ENCODE data around the gene LRRC10B.
A peak's percentile ranks its signal among the peaks of the same experiment; 100 is the strongest.

Gene LRRC10B

DNA sequence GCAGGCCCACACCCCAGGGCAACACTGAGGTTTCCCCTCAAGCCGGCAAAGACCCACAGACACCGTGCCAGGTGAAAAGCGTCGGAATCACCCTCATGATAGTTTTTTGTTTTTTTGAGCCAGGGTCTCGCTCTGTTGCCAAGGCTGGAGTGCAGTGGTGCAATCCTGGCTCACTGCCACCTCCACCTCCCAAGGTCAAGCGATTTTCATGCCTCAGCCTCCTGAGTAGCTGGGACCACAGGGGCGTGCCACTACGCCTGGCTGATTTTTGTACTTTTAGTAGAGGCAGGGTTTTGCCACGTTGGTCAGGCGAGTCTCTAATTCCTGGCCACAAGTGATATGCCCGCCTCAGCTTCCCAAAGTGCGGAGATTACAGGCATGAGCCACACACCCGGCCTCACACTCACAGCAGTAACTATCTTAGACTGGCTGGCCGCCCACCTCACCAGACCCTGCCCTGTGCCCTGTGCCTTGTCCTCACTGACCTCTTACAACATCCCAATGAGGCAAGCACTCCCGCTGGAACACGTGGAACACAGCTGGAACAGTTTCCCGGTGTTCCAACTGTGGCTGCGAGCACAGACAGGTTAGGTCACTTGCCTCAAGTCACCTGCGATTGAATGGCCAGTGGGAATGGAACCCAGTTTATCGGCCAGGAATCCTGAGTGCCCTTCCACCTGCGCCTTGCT is 21.1 kb downstream of the LRRC10B start:
- DNase-seq (ENCODE audit: low read depth in 2 of 2, low spot score in 1 of 2): no peak

DNA sequence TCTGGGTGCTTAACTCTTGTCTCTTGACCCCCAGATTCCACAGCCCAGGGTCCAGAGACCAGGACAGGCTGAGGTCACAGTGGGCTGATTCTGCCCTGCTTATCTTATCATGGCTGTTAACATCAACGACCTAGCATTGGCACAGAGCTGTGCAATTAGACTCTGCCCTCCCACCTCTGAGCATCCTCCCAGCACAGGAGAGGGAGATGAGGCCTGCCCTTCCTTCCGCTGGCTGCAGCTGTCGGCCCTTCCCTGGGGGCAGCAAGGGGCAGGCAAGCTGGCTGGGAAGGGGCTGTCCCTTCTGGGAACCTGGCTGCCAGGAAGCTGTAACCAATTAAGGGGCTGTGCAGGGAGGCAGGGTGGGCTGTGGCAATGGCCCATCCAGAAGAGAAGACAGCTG is 22.5 kb downstream of the LRRC10B start:
- no peak for DNase-seq (ENCODE audit: low read depth in 2 of 2, low spot score in 1 of 2)

GRCh38 chr11:61532134-61533038 is 23.8 kb downstream of the LRRC10B start:
- DNase-seq (ENCODE audit: low read depth in 2 of 2, low spot score in 1 of 2): peak in 1 of 2 donors; percentile 3

DNA sequence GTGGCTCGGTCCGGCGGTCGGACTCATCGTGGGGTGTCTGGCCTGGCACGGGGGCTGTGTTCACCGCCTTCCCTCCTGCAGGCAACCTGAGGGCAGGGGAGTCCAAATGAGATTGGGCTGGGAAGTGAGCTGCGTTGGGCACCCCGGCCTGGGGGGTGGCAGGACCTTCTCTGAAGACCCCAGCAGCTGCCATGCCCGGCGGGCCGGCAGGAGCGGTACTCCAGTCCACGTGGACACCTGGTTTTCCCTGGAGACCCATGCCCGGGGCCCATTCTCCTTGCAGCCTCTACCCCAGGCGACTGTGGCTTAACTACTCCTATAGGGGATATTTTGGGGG is 24.5 kb downstream of the LRRC10B start:
- DNase-seq (ENCODE audit: low read depth in 2 of 2, low spot score in 1 of 2): no peak

DNA sequence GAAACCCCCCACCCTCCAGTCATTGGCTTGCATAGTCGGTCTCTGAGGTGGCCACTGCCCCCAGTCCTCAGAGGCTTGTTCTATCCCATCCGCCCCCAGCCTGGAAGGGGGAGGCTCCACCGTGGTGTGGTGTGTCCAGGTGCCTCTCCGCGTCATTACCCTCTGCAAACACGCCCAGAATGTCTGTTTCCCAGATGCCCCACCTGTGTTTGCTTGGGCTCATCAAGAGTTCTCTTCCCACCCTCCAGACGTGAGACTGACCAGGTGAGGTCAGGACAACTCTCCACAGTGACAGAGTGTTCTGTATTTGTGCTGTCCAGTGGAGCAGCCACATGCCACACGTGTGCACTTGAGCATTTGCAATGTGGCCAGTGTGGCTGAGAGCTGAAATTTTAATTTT is 24.9 kb downstream of the LRRC10B start:
- DNase-seq (ENCODE audit: low read depth in 2 of 2, low spot score in 1 of 2): no peak

DNA sequence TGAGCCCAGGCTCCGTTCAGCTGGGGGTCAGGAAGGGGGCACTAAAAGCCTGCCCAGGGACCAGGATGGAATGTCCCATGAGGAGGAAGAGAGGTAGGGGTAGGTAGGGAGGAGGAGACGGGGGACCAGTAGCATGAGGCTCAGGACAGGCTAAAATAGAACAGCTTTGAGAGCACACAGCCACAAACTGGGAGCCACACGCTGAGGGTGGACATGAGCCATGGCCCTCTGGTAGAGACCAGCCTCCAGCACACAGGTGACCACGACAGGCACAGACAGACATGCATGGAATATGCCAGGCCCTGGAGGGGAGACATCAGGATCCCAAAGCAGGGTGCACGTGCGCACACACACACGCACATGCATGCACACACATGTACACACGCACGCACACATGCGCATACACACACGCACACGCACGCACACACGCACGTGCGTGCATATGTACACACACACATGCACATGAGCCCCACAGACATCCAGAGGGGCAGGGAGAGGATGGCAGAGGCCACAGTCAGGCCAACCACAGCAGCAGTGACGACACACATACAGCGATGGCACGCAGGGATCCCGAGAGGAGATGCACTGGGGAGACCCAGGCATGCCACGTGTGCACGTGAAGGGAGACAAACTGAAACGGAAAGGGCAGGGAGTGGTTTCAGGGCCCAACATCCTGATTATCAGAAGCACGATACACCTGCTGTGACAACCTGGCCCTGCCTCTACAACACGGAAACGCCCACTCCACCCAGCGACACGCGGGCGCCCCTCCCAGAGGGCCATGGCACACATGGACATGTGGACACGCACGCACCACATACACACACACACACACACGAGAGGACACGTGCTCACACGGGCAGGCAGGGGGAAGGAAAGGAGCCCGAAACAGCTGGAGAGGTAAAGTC is 25.7 kb downstream of the LRRC10B start:
- DNase-seq (ENCODE audit: low read depth in 2 of 2, low spot score in 1 of 2): no peak

- no peak for DNase-seq (ENCODE audit: low read depth in 2 of 2, low spot score in 1 of 2)
These were observed 26.6 kb downstream of the LRRC10B start for GRCh38 chr11:61534933-61535839.

GRCh38 chr11:61535998-61536675 is 27.6 kb downstream of the LRRC10B start:
- DNase-seq (ENCODE audit: low read depth in 2 of 2, low spot score in 1 of 2): no peak

GRCh38 chr11:61536676-61537270 is 28.2 kb downstream of the LRRC10B start:
- no peak for DNase-seq (ENCODE audit: low read depth in 2 of 2, low spot score in 1 of 2)

DNA sequence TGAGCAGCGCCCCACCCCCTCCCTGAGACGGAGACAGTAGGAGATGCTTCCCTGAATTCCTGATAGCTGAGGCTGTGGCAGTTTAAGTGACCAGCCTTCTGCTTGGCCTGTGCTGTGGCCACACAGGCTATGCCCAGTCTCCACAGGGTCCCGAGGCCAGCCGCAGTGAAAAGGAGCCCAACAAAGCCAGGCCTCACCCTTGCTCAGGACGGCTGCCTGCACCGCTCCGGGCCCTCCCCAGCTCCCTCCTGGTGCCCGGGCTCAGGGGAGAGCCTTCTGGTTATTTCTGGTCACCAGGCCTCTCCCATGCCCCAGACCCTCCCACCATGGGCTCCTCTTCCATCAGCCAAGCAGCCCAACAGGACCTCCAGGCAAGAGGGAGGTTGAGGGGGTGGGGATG is 28.8 kb downstream of the LRRC10B start:
- no peak for DNase-seq (ENCODE audit: low read depth in 2 of 2, low spot score in 1 of 2)

GRCh38 chr11:61538636-61538961 is 30.1 kb downstream of the LRRC10B start:
- no peak for DNase-seq (ENCODE audit: low read depth in 2 of 2, low spot score in 1 of 2)

GRCh38 chr11:61539006-61539405 is 30.5 kb downstream of the LRRC10B start:
- no peak for DNase-seq (ENCODE audit: low read depth in 2 of 2, low spot score in 1 of 2)

- no peak for DNase-seq (ENCODE audit: low read depth in 2 of 2, low spot score in 1 of 2)
These were observed 31.3 kb downstream of the LRRC10B start for GRCh38 chr11:61539831-61540357.

DNA sequence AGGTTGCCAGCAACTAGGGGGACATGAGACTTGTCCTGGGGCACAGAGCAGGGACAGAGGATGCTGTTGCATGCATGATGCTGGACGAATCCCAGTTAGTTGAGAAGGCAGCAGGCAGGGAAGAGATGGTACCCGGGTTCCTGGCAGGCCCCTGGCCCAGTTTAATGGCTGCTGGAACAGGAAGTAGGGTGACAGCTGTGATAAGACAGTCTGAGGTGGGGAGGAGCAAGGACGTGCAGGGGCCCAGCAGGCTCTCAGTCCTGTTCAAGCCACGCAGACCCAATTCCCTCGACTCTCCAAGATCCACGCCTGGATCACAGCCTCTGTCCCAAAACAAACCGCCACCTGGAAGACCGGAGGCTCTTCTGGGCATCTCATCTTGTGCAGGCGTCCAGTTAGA is 32.0 kb downstream of the LRRC10B start:
- DNase-seq (ENCODE audit: low read depth in 2 of 2, low spot score in 1 of 2): no peak

- DNase-seq (ENCODE audit: low read depth in 2 of 2, low spot score in 1 of 2): no peak
These were observed 33.0 kb downstream of the LRRC10B start for GRCh38 chr11:61541598-61541997.

DNA sequence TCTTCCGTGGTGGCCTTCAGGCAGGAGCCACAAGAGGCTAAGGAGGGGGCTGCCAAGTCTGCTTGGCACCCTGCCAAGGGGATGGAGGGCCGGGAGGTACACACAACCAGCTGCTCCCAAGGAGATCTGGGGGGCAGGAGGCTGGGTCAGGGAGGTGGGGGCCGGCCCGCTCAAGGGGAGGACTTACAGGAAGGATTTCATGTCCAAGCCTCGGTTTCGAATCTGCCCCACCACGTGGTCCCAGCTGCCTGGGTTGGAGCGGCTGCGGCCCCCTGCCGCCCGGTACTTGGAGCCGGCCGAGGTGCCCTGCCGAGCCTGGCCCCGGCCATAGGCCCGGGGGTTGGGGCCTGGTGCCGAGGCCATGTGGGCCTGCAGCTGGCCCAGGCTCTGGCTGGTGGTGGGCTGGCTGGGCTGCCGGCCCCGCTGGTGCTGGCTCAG is 33.5 kb downstream of the LRRC10B start:
- DNase-seq (ENCODE audit: low read depth in 2 of 2, low spot score in 1 of 2): no peak

DNA sequence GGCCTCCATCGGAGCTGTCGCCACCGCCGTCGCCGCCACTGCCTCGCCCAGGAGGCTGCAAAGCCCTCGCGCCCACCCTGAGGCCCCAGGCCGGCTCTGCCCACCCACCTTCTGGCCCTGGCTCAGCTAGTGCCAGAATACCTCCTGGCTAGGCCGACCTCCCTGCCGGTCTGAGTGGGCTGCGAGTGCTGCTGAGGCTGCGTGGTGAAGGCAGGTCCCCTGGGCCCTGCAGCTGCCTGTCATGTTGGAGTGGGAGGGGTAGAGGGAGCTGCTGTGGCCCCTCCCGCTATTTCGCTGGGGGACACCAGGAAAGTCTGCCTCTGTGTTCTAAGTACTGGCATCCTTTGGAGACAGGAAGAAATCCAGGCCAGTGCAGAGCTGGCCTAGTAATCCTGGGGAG is 34.2 kb downstream of the LRRC10B start:
- DNase-seq (ENCODE audit: low read depth in 2 of 2, low spot score in 1 of 2): no peak

- no peak for DNase-seq (ENCODE audit: low read depth in 2 of 2, low spot score in 1 of 2)
These were observed 35.2 kb downstream of the LRRC10B start for GRCh38 chr11:61543606-61544306.

DNA sequence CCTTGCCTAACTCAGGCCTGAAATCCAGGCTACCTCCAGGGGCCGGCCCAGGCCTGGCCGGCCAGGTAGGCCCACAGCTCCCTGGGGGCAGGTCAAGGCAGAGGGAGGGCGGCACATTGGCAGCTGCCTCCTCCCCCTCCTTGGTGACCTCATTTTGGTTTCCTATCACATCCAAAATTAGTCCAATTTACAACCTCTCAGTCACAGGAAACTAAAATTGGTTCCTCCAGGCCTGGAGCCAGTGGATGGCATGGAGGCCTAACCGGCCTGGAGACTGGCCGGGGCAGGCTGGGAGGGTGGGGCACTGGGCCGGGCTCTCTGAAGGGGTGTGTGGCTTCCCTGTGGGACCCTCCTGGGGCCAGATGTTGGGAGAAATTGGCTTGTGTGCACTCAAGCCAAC is 35.9 kb downstream of the LRRC10B start:
- no peak for DNase-seq (ENCODE audit: low read depth in 2 of 2, low spot score in 1 of 2)

All from stimulated activated CD8-positive, alpha-beta memory T cell treated with anti-CD3 and anti-CD28 coated beads, Interleukin-4, amount 100 ng/mL, for 1 hour (primary cell).